DMS114 treated with DMSO at 0.1 percent for 48 hours (cell line): ENCODE measurements around the gene ANKS1B.
"Not testable (repeated sequence)": the region's sequence is repeated elsewhere in the genome, so short reads cannot be mapped to it uniquely, and the experiment has no call there.

ENCODE experiments used
- DNase-seq: peaks from one replicate; lab custom pipeline; 2025; ENCODE audit not compliant: unreplicated experiment; lab: John Stamatoyannopoulos, UW

ANKS1B gene

GRCh38 chr12:99767809-99768208, 216.9 kb downstream of the ANKS1B start:
- DNase-seq = peak; percentile 57

DNA sequence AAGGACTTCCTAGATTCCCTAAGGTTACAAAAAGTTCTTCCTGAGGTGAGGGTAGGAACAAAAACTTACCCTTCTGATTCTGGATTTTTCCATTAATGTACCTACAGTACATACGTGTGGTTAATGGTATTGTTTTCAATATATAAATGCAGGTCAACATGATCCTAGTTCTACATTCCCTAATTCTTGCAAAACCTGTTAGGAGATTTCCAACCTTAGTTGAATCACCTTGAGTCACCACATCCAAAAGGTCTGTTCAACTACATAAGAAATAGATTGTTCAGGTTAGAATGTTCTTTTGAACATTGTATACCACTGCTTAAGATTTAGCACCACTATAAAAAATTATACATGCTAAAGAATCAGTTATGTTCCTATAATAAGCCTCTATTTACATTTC, 218.3 kb downstream of the ANKS1B start:
- DNase-seq = no peak

- DNase-seq = no peak
Observed at GRCh38 chr12:99765469-99766114, 219.1 kb downstream of the ANKS1B start.

GRCh38 chr12:99759444-99759843, 225.3 kb downstream of the ANKS1B start:
- no peak for DNase-seq

DNA sequence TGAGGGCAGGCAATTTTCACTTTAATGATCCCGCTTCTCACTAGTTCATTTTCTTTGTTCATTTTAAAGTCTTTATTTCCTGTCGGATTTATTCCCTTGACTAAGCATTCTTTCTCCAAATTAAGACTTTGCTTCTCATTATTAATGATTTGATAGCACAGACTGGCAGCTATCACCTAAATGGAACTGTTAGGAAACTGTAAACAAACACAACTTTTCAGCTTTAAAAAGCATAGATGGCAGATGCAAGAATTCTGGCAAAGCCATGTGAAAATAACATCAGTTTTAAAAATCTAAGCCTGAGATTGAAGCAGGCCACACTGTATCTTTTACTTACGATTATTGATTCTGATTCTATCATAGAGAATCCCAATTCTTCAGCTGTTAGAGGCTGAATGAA, 225.7 kb downstream of the ANKS1B start:
- no peak for DNase-seq

GRCh38 chr12:99752740-99753139, 232.0 kb downstream of the ANKS1B start:
- no peak for DNase-seq

GRCh38 chr12:99746538-99746937, 238.2 kb downstream of the ANKS1B start:
- no peak for DNase-seq

DNA sequence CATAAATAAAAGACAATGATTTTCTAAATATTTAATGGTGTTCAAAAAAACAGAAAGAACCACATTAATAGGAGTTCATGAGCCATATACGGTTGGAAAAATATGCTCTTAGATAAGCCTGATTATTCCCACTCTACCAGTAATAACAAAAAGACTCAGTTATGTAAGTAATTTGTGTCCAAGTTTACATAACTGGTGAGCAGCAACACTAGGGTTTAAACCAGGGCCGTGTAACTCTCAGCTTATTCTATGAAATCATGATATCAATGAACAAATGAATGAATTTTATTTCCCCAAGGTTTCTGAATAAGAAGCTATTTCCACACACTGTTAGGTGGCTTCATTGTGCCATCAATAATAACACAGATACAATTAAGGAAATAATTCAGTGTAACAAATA, 238.8 kb downstream of the ANKS1B start:
- DNase-seq = no peak

DNA sequence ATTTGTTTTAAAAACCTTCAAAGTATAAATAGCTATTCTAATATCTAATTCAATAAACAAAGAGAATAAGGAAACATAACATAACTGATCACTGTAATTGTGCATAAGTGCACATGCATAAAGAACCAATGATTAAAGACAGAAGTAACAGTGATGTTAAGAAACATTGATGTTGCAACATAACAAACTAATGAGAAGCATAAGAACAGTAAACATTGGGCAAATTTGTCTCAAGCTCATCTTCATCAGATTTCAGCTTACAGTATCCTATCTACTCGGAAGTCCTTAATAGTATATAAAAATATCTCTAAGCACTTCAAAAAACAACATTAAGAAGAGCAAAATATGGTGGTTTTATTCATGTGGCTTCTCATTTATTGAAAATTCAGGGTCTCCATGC, 239.6 kb downstream of the ANKS1B start:
- DNase-seq = no peak

DNA sequence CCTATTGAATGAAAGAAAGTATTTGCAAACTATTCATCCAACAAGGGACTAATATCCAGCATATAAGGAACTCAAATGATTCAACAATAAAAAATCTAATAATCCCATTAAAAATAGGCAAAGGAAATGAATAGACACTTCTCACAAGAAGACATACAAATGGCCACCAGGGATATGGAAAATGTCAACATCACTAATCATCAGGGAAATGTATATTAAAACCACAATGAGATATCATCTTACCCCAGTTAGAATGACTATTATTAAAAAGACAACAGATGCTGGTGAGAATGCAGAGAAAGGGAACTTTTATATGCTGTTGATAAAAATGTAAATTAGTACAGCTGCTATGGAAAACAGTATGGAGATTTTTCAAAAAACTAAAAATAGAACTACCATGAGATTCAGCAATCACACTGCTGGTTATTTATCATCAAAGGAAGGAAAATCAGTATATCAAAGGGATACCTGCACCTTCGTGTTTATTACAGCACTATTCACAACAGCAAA, 247.9 kb downstream of the ANKS1B start:
- DNase-seq = no peak

DNA sequence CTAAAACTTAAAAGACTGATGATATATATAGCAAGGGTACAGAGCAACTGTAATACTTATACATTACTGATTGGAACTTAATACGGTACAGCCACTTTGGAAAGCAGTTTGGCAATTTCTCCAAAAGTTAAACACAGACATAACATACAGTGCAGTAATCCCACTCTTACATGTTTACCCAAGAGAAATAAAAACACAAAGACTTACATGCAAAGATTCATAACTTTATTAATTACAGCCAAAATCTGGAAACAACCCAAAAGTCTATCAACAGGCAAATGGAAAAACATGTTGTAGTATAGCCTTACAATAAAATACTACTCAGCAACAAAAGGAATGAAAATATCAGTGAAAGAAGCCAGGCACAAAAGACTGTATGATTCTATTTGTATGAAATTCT, 252.6 kb downstream of the ANKS1B start:
- no peak for DNase-seq

- no peak for DNase-seq
Observed at GRCh38 chr12:99722690-99723486, 261.8 kb downstream of the ANKS1B start.

DNA sequence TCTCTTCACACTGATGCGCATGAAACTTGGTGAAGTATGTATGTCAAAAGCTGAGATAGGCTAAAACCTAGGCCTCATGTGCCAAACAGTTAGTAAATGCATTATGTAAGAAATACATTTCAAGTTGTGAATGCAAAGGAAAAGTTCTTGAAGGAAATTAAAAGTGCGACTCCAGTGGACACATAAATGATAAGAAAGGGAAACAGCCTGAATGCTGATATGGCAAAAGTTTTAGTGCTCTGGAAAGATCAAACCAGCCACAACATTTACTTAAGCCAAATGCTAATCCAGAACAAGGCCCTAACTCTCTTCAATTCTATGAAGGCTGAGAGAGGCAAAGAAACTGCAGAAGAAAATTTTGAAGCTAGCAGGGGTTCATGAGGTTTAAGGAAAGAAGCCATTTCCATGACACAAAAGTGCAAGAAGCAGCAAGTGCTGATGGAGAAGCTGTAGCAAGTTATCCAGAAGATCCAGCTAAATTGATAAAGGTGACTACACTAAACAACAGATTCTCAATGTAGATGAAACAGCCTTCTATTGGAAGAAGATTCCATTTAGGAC, 262.9 kb downstream of the ANKS1B start:
- DNase-seq = no peak

GRCh38 chr12:99720083-99720465, 264.7 kb downstream of the ANKS1B start:
- DNase-seq = not testable (repeated sequence)

DNA sequence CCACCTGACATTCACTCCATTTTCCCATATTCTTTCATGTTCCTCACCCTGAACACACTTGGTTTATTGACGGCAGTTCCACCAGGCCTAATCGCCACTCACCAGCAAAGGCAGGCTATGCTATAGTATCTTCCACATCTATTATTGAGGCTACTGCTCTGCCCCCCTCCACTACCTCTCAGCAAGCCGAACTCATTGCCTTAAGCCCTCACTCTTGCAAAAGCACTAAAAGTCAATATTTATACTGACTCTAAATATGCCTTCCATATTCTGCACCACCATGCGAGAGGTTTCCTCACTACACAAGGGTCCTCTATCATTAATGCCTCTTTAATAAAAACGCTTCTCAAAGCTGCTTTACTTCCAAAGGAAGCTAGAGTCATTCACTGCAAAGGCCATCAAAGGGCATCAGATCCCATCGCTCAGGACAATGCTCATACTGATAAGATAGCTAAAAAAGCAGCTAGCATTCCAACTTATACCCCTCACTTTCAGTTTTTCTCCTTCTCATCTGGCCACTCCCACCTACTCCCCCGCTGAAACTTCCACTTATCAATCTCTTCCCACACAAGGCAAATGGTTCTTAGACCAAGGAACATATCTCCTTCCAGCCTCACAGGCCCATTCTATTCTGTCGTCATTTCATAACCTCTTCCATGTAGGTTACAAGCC, 265.2 kb downstream of the ANKS1B start:
- DNase-seq = not testable (repeated sequence)

- DNase-seq = not testable (repeated sequence)
Observed at GRCh38 chr12:99715841-99716510, 268.8 kb downstream of the ANKS1B start.

- DNase-seq = not testable (repeated sequence)
Observed at GRCh38 chr12:99714921-99715320, 269.8 kb downstream of the ANKS1B start.

DNA sequence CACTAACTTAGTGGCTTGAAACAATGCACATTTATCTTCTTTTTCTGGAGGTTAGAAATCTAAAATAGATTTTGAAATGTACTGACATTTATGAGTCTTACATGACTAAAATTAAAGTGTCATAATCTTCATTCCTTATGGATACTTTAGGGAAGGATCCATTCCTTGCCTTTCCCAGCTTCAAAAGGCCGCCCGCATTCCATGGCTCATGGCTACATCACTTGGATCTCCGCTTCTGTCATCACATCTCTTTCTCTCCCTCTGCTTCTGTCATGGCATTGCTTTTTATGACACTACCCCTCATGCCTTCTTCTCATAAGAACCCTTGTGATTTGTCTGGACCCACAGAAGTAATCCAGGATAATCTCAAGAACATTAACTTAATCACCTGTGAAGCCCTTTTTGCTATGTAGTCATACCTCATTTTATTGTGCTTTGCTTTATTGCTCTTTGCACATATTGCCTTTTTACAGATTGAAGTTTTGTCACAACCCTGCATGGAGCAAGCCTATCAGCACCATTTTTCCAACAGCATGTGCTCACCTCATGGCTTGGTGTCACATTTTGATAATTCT, 270.7 kb downstream of the ANKS1B start:
- no peak for DNase-seq

- no peak for DNase-seq
Observed at GRCh38 chr12:99712281-99712680, 272.5 kb downstream of the ANKS1B start.

DNA sequence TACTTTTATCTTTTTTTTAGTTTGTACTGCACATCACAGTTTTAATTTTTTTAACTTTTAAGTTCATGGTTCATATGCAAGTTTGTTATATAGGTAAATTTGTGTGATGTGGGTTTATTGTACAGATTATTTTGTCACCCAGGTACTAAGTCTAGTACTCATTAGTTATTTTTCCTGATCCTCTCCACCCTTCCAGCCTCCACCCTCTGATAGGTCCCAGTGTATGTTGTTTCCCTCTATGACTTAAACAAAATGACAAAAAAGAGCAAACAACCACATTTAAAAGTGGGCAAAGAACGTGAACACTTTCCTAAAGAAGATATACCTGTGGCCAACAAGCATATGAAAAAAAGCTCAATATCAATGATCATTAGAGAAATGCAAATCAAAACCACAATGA, 273.5 kb downstream of the ANKS1B start:
- no peak for DNase-seq

GRCh38 chr12:99709619-99710018, 275.1 kb downstream of the ANKS1B start:
- no peak for DNase-seq
